Stimulated activated CD4-positive, alpha-beta T cell treated with anti-CD3 and anti-CD28 coated beads, Interleukin-12 subunit alpha, Interleukin-12 subunit beta, amount 100 ng/mL, for 4 hours (primary cell): Measurements from ENCODE around the gene CASQ1.

Source experiments
- DNase-seq: peaks from one replicate; pipeline ENCODE4 v3.0.0-alpha.2; 2020

The CASQ1 gene

DNA sequence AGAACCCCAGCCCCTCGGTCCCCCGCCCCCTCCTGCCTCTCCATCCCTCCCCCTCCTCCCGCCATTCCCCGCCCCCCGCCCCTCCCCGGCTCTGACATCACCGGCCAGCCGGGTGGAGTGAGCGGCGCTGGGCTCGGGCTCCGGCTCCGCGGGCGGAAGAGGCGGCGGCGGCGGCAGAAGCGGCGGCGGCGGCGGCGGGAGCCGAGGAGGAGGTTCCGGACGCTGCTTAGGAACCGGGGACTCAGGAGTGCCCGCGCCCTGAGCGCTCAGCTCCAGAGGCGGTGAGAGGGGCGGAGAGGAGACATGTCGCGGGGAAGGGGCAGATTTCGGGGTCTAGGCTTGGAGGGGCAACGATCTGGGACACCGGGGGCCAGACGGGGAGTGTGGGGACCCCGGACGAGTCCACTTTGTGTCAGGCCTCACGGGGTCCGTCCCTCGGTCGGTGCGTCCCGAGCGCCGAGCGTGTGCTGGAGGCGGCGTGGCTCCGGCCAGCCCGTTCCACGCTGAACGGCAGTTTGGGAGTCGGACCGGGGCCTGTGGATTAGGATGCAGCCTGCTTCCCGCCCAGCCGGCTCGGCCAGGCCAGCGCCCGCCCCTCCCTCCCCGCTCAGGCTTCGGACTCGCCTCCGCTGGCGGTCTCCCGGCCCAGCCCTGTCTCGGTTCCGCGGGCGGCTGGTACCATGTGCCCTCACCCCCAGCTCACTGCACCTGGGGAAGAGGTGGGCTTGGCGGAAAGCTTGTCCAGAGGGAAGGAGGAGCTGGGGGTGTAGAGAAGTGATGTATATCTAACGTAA is 15.1 kb downstream of the CASQ1 start, which contains the start of gene PEA15:
TSS of gene PEA15 (plus strand) at position 143 of the 794 bp plus-strand sequence. CDS start 6,161 bp downstream, outside the sequence.
- DNase-seq = peak; percentile 77

DNA sequence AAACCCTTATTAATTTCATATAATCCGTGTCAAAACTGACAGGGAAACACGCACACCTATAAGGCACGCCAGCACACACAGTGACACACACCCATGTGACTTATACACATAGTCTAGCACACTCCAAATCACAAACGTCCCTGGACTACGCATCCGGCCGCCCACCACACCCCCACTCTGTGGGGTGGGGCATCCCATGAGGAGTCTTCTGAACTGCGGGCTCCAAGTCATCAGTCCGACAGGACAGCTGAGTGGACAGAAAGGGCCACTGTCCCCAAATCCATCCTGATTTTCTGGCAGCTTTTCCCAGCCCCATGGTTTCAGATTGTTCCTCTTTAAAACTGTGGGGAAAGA is 15.6 kb downstream of the CASQ1 start:
- peak; percentile 52 for DNase-seq

DNA sequence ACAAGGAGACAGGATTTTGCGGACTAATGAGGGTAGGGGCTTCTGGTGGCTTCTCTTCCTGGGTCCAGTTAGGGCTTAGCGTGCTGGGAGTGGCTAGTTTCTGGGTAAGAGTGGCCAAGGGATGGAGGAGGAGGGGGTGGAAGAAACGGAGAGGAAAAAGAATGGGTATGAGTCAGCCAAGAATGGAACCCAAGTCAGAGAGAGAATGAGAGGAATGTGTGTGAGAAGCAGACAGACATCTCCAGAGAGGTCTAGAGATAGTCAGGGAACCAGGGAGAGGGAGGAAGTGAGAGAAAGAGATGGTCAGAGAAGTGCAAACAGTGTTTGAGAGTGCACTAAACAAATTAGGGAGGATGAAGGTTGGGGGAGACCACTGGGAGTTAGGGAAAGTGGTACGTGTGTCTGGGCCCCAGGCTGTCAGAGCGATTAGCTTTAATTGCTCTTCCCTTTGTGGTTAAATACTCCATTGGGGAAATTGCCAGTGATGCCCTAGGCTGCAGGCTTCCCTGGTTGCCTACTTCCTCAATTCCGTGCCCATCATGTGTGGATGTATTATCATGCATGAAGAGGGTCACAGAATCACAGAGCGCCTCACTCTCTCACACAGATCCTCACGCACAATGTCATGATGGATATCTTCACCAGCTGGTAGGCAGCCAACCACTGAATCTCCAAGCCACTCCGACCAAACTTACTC is 16.2 kb downstream of the CASQ1 start:
- DNase-seq = no peak

GRCh38 chr1:160207118-160207650 is 16.8 kb downstream of the CASQ1 start:
- no peak for DNase-seq

DNA sequence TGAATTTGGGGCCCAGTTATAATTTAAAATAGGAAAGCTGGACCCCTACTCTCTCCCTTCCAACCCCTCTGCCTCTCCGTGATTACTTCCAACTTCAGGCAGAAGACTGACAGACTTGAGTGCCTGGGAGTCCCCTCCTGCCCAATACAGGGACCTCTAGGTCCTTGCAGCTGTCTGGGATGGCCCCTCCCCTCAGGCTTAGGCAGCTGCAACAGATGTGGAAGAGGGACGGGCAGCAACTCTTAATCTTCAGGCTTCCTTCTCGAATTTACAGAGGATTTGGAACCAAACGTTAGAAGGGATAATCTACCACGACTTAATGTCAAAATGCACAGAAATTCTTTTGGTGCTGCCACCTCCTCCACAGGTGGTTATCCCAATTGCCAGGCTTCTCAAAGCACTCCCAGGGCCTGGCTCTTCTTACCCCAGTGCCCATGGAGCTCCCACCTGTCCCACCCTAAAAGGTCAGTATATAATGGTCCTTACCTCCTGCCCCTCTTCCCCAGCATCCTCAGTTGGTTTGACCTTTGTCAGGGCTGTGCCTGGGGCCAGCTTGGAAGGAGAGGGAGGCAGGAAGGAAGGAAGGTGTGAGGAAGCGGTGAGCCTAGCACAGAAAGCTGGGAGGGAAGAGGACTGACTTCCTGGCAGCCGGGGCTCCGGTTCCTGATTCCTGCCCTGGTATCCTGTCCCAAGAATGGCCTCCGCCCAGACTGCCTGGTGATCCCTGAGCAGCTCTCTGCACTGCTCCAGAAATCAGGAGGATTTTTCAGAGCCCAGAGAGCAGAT is 17.6 kb downstream of the CASQ1 start:
- no peak for DNase-seq

GRCh38 chr1:160208557-160209320 is 18.4 kb downstream of the CASQ1 start:
- no peak for DNase-seq

GRCh38 chr1:160209321-160210046 is 19.1 kb downstream of the CASQ1 start:
- no peak for DNase-seq

DNA sequence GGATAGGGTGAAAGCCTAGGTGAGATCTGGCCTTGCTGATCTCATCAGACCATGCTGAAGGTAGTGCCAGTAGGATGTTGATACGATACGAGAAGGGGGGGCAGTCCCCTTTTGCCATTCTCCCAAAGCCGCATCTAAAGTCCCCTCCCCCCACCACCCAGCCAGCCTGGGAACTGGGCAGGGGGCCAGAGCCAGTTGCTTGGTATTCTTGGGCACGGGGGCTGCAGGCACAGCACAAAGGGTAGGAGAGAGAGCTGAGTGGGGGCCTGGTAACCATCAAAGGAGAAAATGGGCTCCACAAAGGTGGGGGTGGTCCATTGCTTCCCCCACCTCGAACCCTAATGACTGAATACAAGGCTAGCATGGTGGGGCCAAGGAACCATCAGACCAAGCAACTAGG is 20.2 kb downstream of the CASQ1 start:
- no peak for DNase-seq

DNA sequence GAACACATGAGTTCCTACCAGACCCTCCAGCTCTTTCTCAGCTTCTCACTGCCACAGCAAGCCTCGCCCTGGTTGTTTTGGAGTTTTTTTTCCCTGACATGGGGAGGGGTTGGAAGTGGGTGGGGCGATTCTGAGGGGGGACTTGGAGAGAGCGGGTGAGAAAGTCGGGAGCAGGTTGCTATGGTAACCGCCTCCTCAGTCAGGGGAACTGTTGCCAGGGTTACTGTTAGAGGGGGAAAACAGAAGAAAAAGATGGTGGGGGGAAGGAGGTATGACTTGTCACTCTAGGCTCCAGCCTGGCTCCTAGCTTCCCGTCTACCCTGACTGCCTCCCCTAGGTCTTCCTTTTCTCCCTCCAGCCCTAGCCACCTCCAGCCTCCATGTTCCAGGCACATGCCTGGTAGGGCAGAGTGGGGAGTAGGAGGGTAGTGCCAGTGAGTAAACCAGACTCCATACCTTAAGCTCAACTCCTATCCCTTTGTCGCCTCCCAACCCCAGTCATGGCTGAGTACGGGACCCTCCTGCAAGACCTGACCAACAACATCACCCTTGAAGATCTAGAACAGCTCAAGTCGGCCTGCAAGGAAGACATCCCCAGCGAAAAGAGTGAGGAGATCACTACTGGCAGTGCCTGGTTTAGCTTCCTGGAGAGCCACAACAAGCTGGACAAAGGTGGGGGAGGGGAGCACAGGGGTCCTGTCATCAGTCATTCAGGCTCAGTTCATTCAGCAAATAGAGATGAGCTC is 20.8 kb downstream of the CASQ1 start:
- no peak for DNase-seq

GRCh38 chr1:160214481-160215140 is 24.2 kb downstream of the CASQ1 start:
- no peak for DNase-seq

DNA sequence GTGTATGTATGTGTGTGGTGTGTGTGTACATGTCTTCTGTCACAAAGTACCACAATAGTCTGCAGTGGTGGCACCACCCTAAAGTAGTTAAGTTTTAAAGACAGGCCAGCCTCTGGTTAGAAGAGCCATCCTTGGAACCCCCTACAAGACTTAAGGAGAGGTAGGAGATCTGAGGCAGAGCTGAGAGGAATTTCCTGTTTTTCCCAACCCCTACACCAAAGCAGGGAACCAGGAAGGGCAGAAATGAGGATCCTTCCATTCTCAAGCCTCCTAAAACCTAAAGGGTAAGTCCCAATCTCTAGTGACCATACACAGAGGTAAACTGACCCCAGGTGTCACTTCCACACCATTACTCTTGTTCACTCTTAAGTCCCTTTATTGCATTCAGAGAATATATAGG is 25.9 kb downstream of the CASQ1 start:
- DNase-seq = no peak

DNA sequence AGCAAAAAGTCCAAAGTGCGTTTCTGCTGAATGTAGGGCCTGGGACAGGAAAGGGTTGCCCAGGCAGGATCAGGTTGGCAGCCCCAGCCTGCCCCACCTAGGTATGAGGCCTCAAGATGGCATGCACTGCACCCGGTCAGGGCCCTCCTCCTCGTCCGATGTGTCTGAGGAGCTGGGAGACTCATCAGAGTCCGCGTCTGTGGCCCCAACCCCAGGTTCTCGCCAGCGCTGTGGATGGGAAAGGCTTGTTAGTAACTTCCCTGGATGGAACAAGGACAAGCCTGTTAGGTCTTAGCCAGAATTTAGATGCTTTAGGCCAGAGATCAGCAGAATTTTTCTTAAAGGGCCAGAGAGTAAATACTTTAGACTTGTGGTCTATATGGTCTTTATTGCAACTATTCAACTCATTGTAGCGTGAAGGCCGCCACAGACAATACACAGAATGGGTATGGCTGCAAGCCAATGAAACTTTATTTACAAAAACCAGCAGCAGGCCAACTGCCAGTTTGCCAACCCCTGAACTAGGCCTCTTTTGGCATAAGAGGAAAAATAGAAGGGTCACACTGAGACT is 27.2 kb downstream of the CASQ1 start:
- no peak for DNase-seq

- no peak for DNase-seq
Measured at GRCh38 chr1:160219062-160219929, 28.9 kb downstream of the CASQ1 start.

DNA sequence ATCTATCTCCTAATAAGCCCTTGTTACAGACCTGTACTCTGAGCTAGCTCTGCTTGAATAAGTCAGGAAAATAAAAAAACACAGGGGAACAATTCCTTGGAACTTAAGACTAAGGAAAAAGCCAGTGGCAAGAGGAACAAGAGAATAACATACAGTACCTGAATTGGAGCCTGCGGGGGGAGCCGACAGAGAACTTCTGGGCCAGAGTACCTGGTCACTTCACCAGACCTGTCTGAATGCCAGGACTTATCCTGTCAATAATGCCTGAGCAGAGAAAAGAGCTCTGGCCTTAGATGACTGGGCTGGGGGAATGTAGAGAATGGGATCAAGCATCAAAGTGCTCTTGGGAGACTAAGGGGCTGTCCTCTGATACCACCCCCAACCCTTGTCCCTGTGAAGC is 29.9 kb downstream of the CASQ1 start:
- DNase-seq = no peak

DNA sequence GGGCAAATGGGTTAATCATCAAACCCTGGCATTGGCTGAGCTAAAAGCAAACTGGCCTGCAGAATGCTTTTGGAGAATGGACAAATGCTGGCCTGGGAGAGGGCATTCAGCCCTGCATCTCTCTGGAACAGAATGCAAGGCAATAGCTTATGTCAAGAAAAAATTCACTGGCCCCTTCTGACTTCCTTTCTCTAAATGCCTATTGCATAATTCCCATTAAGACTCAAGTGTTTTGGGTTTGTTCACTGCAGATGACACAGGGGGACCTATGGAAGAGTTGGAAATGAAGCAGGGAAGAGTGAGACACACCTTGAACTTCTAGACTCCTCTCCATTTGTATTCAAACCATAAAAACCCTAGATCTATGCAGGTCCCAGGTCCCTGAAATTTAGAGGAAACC is 30.7 kb downstream of the CASQ1 start:
- DNase-seq = no peak

GRCh38 chr1:160222546-160222945 is 32.2 kb downstream of the CASQ1 start:
- no peak for DNase-seq

DNA sequence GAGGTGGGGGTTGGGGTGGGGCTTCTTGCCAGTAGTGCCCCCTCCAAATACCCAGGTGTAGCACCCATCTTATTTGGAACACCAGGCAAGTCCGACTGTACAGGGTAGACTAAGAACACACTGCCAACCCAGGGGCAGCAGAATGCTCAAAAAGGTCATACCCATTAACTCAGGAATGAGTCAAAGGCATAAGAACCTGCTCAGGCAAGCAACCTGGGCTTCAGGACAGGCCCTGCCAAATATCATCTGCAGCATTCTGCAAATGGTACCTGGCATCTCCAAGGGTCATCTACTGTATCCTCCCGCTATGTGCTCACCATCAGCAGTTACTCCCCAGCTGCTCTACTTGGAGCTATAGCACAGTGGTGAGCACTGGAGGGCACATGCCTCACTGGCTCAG is 34.2 kb downstream of the CASQ1 start:
- DNase-seq = no peak

DNA sequence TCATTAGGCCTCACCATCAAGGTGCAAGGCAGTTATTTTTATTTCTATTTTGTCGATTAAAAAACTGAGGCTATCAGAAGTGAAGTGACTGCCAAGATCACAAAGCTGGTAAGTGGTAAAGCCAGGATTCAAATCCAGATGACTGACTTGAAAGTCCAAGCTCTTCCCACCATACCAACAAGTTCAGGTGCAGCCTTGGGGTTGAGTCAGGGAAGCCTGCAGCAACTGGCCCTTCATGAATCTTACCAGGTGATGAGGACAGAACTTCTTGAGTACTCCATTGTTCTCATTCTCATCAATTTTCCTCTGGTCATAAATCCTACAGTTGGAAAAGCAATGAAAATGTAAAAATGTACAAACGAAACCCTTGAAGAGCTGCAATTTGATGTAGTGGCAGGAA is 35.0 kb downstream of the CASQ1 start:
- DNase-seq = no peak

- no peak for DNase-seq
Measured at GRCh38 chr1:160226623-160227022, 36.2 kb downstream of the CASQ1 start.
